H9 (cell line): ENCODE measurements around the gene RBM34. TPM values are rescaled to one million over a fixed set of nuclear protein-coding genes. Genes with fewer than 3 reads are reported as not detected.

Experiments
- DNase-seq: peaks from one replicate; pipeline ENCODE4 v3.0.0-alpha.2; 2017
- H2AFZ ChIP-seq: one replicate; pipeline ENCODE4 v1.6.1; 2013; ENCODE audit warnings: mild to moderate bottlenecking, low read length, control low read depth, moderate library complexity
- H2AK5ac ChIP-seq: 2 replicates; pipeline ENCODE4 v1.6.1; 2013; ENCODE audit warnings: low read length, control low read depth, mixed read lengths; ENCODE audit not compliant: insufficient read length
- H2BK120ac ChIP-seq: one replicate; pipeline ENCODE4 v1.6.1; 2013; ENCODE audit warnings: low read depth, mild to moderate bottlenecking, low read length, control low read depth, inconsistent platforms; ENCODE audit not compliant: poor library complexity, severe bottlenecking
- H2BK12ac ChIP-seq: 2 replicates; pipeline ENCODE4 v1.6.1; 2013; ENCODE audit warnings: low read length, control low read depth, mixed read lengths, low read depth; ENCODE audit not compliant: insufficient read length
- H2BK15ac ChIP-seq: 2 replicates; pipeline ENCODE4 v1.6.1; 2013; ENCODE audit warnings: low read depth, low read length, control low read depth
- H2BK20ac ChIP-seq: one replicate; pipeline ENCODE4 v1.6.1; 2013; ENCODE audit warnings: low read depth, mild to moderate bottlenecking, low read length, control low read depth, inconsistent platforms; ENCODE audit not compliant: poor library complexity, severe bottlenecking
- H2BK5ac ChIP-seq: 2 replicates; pipeline ENCODE4 v1.6.1; 2013; ENCODE audit warnings: low read length, control low read depth, mixed read lengths; ENCODE audit not compliant: insufficient read length
- H3K14ac ChIP-seq: 2 replicates; pipeline ENCODE4 v1.6.1; 2013; ENCODE audit warnings: low read length, control low read depth; ENCODE audit not compliant: insufficient read depth
- H3K18ac ChIP-seq: 2 replicates; pipeline ENCODE4 v1.6.1; 2013; ENCODE audit warnings: low read depth, mild to moderate bottlenecking, mixed read lengths, low read length, control low read depth; ENCODE audit not compliant: insufficient read length
- H3K23ac ChIP-seq: 2 replicates; pipeline ENCODE4 v1.6.1; 2013; ENCODE audit warnings: low read length, control low read depth, mixed read lengths, low read depth; ENCODE audit not compliant: insufficient read length
- H3K23me2 ChIP-seq: 2 replicates; pipeline ENCODE4 v1.6.1; 2013; ENCODE audit warnings: low read depth, mild to moderate bottlenecking, mixed read lengths, low read length, control low read depth; ENCODE audit not compliant: insufficient read length, poor library complexity, severe bottlenecking
- H3K27ac ChIP-seq: 2 replicates; pipeline ENCODE4 v1.5.1; 2013; ENCODE audit warnings: low read length, control low read depth, mixed read lengths, low read depth; ENCODE audit not compliant: insufficient read length
- H3K27me3 ChIP-seq: 2 replicates; pipeline ENCODE4 v1.6.1; 2013; ENCODE audit warnings: low read length, control low read depth, inconsistent platforms; ENCODE audit not compliant: insufficient read depth
- H3K4ac ChIP-seq: 2 replicates; pipeline ENCODE4 v1.6.1; 2013; ENCODE audit warnings: low read depth, mild to moderate bottlenecking, control low read depth, inconsistent platforms, low read length, moderate library complexity
- H3K4me1 ChIP-seq: 2 replicates; pipeline ENCODE4 v1.6.1; 2013; ENCODE audit warnings: low read length, control low read depth, inconsistent platforms; ENCODE audit not compliant: insufficient read depth
- H3K4me2 ChIP-seq: 2 replicates; pipeline ENCODE4 v1.6.1; 2013; ENCODE audit warnings: low read length, control low read depth, mixed read lengths; ENCODE audit not compliant: insufficient read length, insufficient read depth
- H3K56ac ChIP-seq: 2 replicates; pipeline ENCODE4 v1.6.1; 2013; ENCODE audit warnings: low read depth, mild to moderate bottlenecking, mixed read lengths, low read length, control low read depth; ENCODE audit not compliant: insufficient read length
- H3K79me1 ChIP-seq: 2 replicates; pipeline ENCODE4 v1.6.1; 2013; ENCODE audit warnings: low read depth, mild to moderate bottlenecking, moderate library complexity, low read length, control low read depth, inconsistent platforms; ENCODE audit not compliant: insufficient read depth, poor library complexity, severe bottlenecking
- H3K79me2 ChIP-seq: 2 replicates; pipeline ENCODE4 v1.6.1; 2013; ENCODE audit warnings: low read length, control low read depth, inconsistent platforms; ENCODE audit not compliant: insufficient read depth
- H3K9ac ChIP-seq: 2 replicates; pipeline ENCODE4 v1.6.1; 2013; ENCODE audit warnings: low read length, control low read depth, mixed read lengths; ENCODE audit not compliant: insufficient read length; ENCODE audit errors: extremely low read depth
- H3K9me3 ChIP-seq: one replicate; pipeline ENCODE4 v1.6.1; 2013; ENCODE audit warnings: low read depth, low read length, inconsistent platforms; ENCODE audit not compliant: control insufficient read depth
- H3T11ph ChIP-seq: one replicate; pipeline ENCODE4 v1.6.1; 2013; ENCODE audit warnings: mild to moderate bottlenecking, low read length, control low read depth, inconsistent platforms
- H4K20me1 ChIP-seq: one replicate; pipeline ENCODE4 v1.6.1; 2013; ENCODE audit not compliant: control insufficient read depth, insufficient read length, insufficient read depth
- H4K5ac ChIP-seq: 2 replicates; pipeline ENCODE4 v1.6.1; 2013; ENCODE audit warnings: low read depth, mild to moderate bottlenecking, mixed read lengths, low read length, control low read depth; ENCODE audit not compliant: insufficient read length
- H4K8ac ChIP-seq: replicated peaks from 2 replicates; pipeline ENCODE4 v1.6.1; 2013; ENCODE audit warnings: low read length, control low read depth, mixed read lengths, low read depth; ENCODE audit not compliant: insufficient read length
- H4K91ac ChIP-seq: 2 replicates; pipeline ENCODE4 v1.6.1; 2013; ENCODE audit warnings: low read depth, mild to moderate bottlenecking, moderate library complexity, mixed read lengths, low read length, control low read depth; ENCODE audit not compliant: insufficient read length
- H3K27ac Mint-ChIP-seq, 3 experiments: 2 replicates in 2 of 3; 3 replicates in 1 of 3; pipeline ENCODE4 v1.8.0; 2020 to 2021; ENCODE audit warnings: mixed read lengths in 3 of 3, mild to moderate bottlenecking in 1 of 3, moderate library complexity in 1 of 3
- H3K27me3 Mint-ChIP-seq: 2 replicates; pipeline ENCODE4 v1.8.0; 2021; ENCODE audit warnings: low read depth, mild to moderate bottlenecking, moderate library complexity, mixed read lengths
- H3K36me3 Mint-ChIP-seq, 3 experiments: 2 replicates in 2 of 3; 3 replicates in 1 of 3; pipeline ENCODE4 v1.8.0; 2020 to 2021; ENCODE audit warnings: low read depth in 3 of 3, mixed read lengths in 3 of 3; ENCODE audit not compliant: insufficient read depth in 1 of 3
- H3K4me1 Mint-ChIP-seq, 2 experiments: 2 replicates each; pipeline ENCODE4 v1.8.0; 2020; ENCODE audit warnings: mixed read lengths in 2 of 2
- H3K4me3 Mint-ChIP-seq, 2 experiments: 2 replicates in 1 of 2; 3 replicates in 1 of 2; pipeline ENCODE4 v1.8.0; 2020 to 2021; ENCODE audit warnings: mild to moderate bottlenecking in 2 of 2, mixed read lengths in 2 of 2, moderate library complexity in 1 of 2
- H3K9me3 Mint-ChIP-seq, 2 experiments: 2 replicates in 1 of 2; 3 replicates in 1 of 2; pipeline ENCODE4 v1.8.0; 2020; ENCODE audit warnings: mild to moderate bottlenecking in 2 of 2, mixed read lengths in 2 of 2, moderate library complexity in 1 of 2
- WGBS: extraction: QIAGEN DNeasy Blood & Tissue Kit; methylation state at CpG from one replicate; pipeline ENCODE4 v1.1.7; 2013; ENCODE audit warnings: missing lambda C conversion rate, low lambda C conversion rate, mixed read lengths; ENCODE audit not compliant: insufficient read length; ENCODE audit errors: extremely low coverage; 5-methylcytosine and 5-hydroxymethylcytosine counted together
- total RNA-seq: library from RNA; stranded (reverse); gene quantifications from 2 replicates; pipeline ENCODE4 v1.2.1, GENCODE V29; 2021
- TF ChIP-seq, protein P1 (sequence below): fragments of 200-600 bp; sonication (generic); conservative IDR thresholded peaks from 3 replicates; pipeline ENCODE4 v1.8.0; 2021; ENCODE audit warnings: antibody characterized with exemption, mild to moderate bottlenecking

RBM34 gene
- total RNA-seq, 1 experiment from 2014 or later = 121 TPM

DNA sequence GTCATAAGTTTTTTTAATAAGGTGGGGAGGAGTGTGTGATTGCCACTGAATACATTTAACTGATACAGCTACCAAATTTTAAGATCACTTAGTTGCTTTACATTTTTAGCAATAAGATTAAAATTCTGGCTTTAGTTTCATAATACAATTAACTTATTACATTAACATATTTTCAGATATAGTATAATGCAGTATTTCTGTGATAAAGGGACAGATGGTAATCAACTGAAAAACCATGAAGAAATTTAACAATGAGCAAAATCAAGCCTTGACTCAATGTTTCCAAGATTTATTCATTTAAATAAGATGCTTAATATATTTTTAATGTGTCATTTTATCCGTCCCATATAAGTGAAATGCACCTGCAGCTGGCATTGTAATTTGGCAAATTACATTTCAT, 36.4 kb downstream of the RBM34 start:
- H3K27ac ChIP-seq = no peak overlapping the region
- H2AK5ac ChIP-seq = no peak overlapping the region
- no peak overlapping the region for H2BK20ac ChIP-seq
- no peak overlapping the region for H3K18ac ChIP-seq
- no peaks in the 10 kb centered on the region for H3K27me3 ChIP-seq
- H3K14ac ChIP-seq = no peak overlapping the region
- no peak overlapping the region for H3K9ac ChIP-seq
- Mint-ChIP-seq H3K4me3 (peak overlapping the region in 1 of 2 experiments; percentile 60; a peak in 2 of 5 replicates), H3K27ac (peak overlapping the region in 1 of 3 experiments; percentile 57; a peak in 1 of 7 replicates), H3K4me1 (peaks cover 20 to 26% of the 10 kb centered on the region in 2 experiments), H3K9me3 (0 out of 5 replicates have a peak, but pooled peaks cover 0 to 3% of the 10 kb centered on the region in 2 experiments), H3K27me3 (no peaks in the 10 kb centered on the region; the same call in 1 of the 2 replicates), H3K36me3 (peaks cover 41 to 71% (median 62%) of the 10 kb centered on the region in 3 experiments)
- H4K5ac ChIP-seq = no peak overlapping the region
- H4K20me1 ChIP-seq = no peaks in the 10 kb centered on the region
- no peaks in the 10 kb centered on the region for H3K9me3 ChIP-seq
- peaks cover 51% of the 10 kb centered on the region for H3K79me2 ChIP-seq
- H2BK5ac ChIP-seq = no peak overlapping the region
- H2BK120ac ChIP-seq = no peak overlapping the region
- WGBS = no CpG with 5 or more reads among the region's 1 CpG
- H2AFZ ChIP-seq = no peak overlapping the region
- no peaks in the 10 kb centered on the region for H3K79me1 ChIP-seq
- TF ChIP-seq, protein P1, sequence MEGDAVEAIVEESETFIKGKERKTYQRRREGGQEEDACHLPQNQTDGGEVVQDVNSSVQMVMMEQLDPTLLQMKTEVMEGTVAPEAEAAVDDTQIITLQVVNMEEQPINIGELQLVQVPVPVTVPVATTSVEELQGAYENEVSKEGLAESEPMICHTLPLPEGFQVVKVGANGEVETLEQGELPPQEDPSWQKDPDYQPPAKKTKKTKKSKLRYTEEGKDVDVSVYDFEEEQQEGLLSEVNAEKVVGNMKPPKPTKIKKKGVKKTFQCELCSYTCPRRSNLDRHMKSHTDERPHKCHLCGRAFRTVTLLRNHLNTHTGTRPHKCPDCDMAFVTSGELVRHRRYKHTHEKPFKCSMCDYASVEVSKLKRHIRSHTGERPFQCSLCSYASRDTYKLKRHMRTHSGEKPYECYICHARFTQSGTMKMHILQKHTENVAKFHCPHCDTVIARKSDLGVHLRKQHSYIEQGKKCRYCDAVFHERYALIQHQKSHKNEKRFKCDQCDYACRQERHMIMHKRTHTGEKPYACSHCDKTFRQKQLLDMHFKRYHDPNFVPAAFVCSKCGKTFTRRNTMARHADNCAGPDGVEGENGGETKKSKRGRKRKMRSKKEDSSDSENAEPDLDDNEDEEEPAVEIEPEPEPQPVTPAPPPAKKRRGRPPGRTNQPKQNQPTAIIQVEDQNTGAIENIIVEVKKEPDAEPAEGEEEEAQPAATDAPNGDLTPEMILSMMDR = no peak
- H3K4me1 ChIP-seq = no peaks in the 10 kb centered on the region
- H3K23me2 ChIP-seq = peaks cover 4% of the 10 kb centered on the region
- no peak overlapping the region for H3K4me2 ChIP-seq
- no peak overlapping the region for H3T11ph ChIP-seq
- DNase-seq = no peak
- H4K91ac ChIP-seq = no peak overlapping the region
- no peak overlapping the region for H4K8ac ChIP-seq
- H3K23ac ChIP-seq = no peak overlapping the region
- H3K56ac ChIP-seq = no peak overlapping the region
- H2BK15ac ChIP-seq = no peak overlapping the region
- no peak overlapping the region for H3K4ac ChIP-seq
- H2BK12ac ChIP-seq = no peak overlapping the region
